NCI-H460 (cell line): ENCODE results near the gene PHACTR4. TPM values are rescaled to one million over a fixed set of nuclear protein-coding genes. Genes with fewer than 3 reads are reported as not detected.

ENCODE experiments used
- small RNA-seq, 2 experiments: library from RNA; depleted of rRNA; stranded (forward); fragments of <200 nt; gene quantifications; one replicate each; pipeline ENCODE3, GENCODE V24; 2014
- total RNA-seq: library from RNA; depleted of rRNA; stranded (reverse); fragments of >200 nt; shearing (Covaris generic); gene quantifications from 2 replicates; pipeline ENCODE4 v1.2.3, GENCODE V29; 2014; rRNA removed

PHACTR4 gene
- total RNA-seq, 1 experiment from 2014 or later: 13.0 TPM

Small RNAs within 50 kb of the gene (small RNA-seq; reads per million reads assigned to genes)
- gene RF00019: 0 reads per million in 2 experiments
- gene RNU6ATAC27P: 0 reads per million in 2 experiments
- gene SNORA73A: 0 reads per million in 2 experiments
- 32.9 to 46.5 reads per million in 2 experiments for gene SNORA73B

Other genes starting within 250 kb of the PHACTR4 start
- gene PTAFR, start 193.1 kb upstream of the PHACTR4 start, total RNA-seq: 0.09 TPM in 1 of 2 replicates, not detected in the other
- gene DNAJC8, start 136.7 kb upstream of the PHACTR4 start, total RNA-seq: 55.8 and 59.6 TPM in 2 replicates
- gene ATP5IF1, start 133.6 kb upstream of the PHACTR4 start, total RNA-seq: 160 and 197 TPM in 2 replicates
- 50.9 and 51.1 TPM in 2 replicates for gene SESN2, start 110.2 kb upstream of the PHACTR4 start, total RNA-seq
- 13.6 and 15.1 TPM in 2 replicates for gene MED18, start 40.7 kb upstream of the PHACTR4 start, total RNA-seq
- 34.2 and 38.9 TPM in 2 replicates for gene RCC1, start 136.3 kb downstream of the PHACTR4 start, total RNA-seq
- 11.5 and 15.4 TPM in 2 replicates for gene TRNAU1AP, start 183.3 kb downstream of the PHACTR4 start, total RNA-seq
- gene RAB42, start 222.5 kb downstream of the PHACTR4 start, total RNA-seq: 0.46 and 1.4 TPM in 2 replicates